ENCODE measurements around the gene ADARB2. TPM values are rescaled to one million over a fixed set of nuclear protein-coding genes. Genes with fewer than 3 reads are reported as not detected.

The ADARB2 gene
- total and polyA plus RNA-seq, 10 of the 15 experiments (the other 5 are each of a cell fraction or from before 2014, with no cell fraction given), result 0.02 to 4.1 (median 0.76) TPM

GRCh38 chr10:1311726-1312125 is 425.6 kb downstream of the ADARB2 start:
- ATAC-seq (no peak), DNase-seq (ENCODE audit: low read depth, low spot score) (no peak), FAIRE-seq (no peak)
- ChIA-PET SMC1A (ENCODE audit: uncharacterized antibody, unreplicated experiment) (interaction anchor here (0.6 kb wide), 1 partner anchor 46 kb away, joined by 3 read pairs; no protein-coding TSS in a partner anchor), RAD21 (ENCODE audit: unreplicated experiment) (no interaction called here), CTCF (no interaction called here), POLR2A (no interaction called here)
- Histone ChIP-seq H3K9me3 (replicated peaks; ENCODE audit: control insufficient read depth, insufficient read depth, low read length) (no peaks in the 10 kb centered on the region), H4K20me1 (ENCODE audit: control insufficient read depth, insufficient read depth) (no peaks in the 10 kb centered on the region), H2AFZ (ENCODE audit: control insufficient read depth, low read depth, low read length) (no peak overlapping the region), H3K4me3 (no peak overlapping the region), H3K4me1 (ENCODE audit: control insufficient read depth, insufficient read depth, low read length) (no peaks in the 10 kb centered on the region), H3K36me3 (ENCODE audit: control insufficient read depth in 2 of 2, insufficient read depth in 2 of 2, low read length in 1 of 2) (no peaks in the 10 kb centered on the region), H3K27ac (ENCODE audit: control insufficient read depth, insufficient read depth) (no peak overlapping the region), H3K79me2 (ENCODE audit: control insufficient read depth, insufficient read depth, low read length) (no peaks in the 10 kb centered on the region), H3K4me2 (ENCODE audit: control insufficient read depth, insufficient read depth) (no peak overlapping the region), H3K27me3 (replicated peaks in 1 of 2; ENCODE audit: control insufficient read depth in 2 of 2, insufficient read depth in 2 of 2, low read length in 1 of 2) (no peaks in the 10 kb centered on the region; a peak in 1 of 4 replicates), H3K9ac (ENCODE audit: control insufficient read depth, insufficient read depth, low read length) (no peak overlapping the region)
- intact Hi-C loops (cut with micrococcal nuclease; ENCODE audit: unreplicated experiment) (no loop called here), in situ Hi-C loops (cut with MboI) (no loop called here)
- 40% methylated on average over 7 of the region's 7 CpGs for WGBS (ENCODE audit: insufficient coverage, insufficient replicate concordance, low lambda C conversion rate, missing lambda C conversion rate)
- no TSS peak for BruUV-seq (replicated peaks)
- TF ChIP-seq RBBP5 (conservative IDR thresholded peaks at IDR 0.05) (no peak), ZNF592 (IDR thresholded peaks at IDR 0.05) (no peak), POLR2AphosphoS2 (IDR thresholded peaks at IDR 0.05; ENCODE audit: low read depth, low read length) (no peak), GATAD2B (conservative IDR thresholded peaks at IDR 0.05; ENCODE audit: low read depth) (no peak), ATF3 (IDR thresholded peaks at IDR 0.05; ENCODE audit: borderline replicate concordance, extremely low read depth, low read depth, low read length) (no peak), HDGF (IDR thresholded peaks at IDR 0.05) (no peak), ZBTB11 (CRISPR knock-in tag; IDR thresholded peaks at IDR 0.05) (no peak), ZNF24 (IDR thresholded peaks at IDR 0.05) (no peak), STAT3 (IDR thresholded peaks at IDR 0.05; ENCODE audit: low read depth, low read length) (no peak), NKRF (conservative IDR thresholded peaks at IDR 0.05) (no peak), NR2C2 (IDR thresholded peaks at IDR 0.05; ENCODE audit: borderline replicate concordance, control insufficient read depth, insufficient read length, low read depth) (no peak), YBX1 (IDR thresholded peaks at IDR 0.05) (no peak)

Measured in GM12878 (cell line).